Endothelial cell (in vitro differentiated cells): ENCODE measurements around the gene HIVEP3. TPM values are rescaled to one million over a fixed set of nuclear protein-coding genes. Genes with fewer than 3 reads are reported as not detected.
A peak's percentile ranks its signal among the peaks of the same experiment; 100 is the strongest.

ENCODE experiments used
- DNase-seq: peaks from one replicate; pipeline ENCODE4 v3.0.0; 2021; ENCODE audit warnings: low spot score
- H3K27ac Mint-ChIP-seq: one replicate; pipeline ENCODE4 v1.8.0; 2021; ENCODE audit warnings: mixed read lengths, inconsistent platforms; ENCODE audit not compliant: unreplicated experiment
- H3K27me3 Mint-ChIP-seq: one replicate; pipeline ENCODE4 v1.8.0; 2021; ENCODE audit warnings: mild to moderate bottlenecking, moderate library complexity, mixed read lengths, inconsistent platforms; ENCODE audit not compliant: unreplicated experiment
- H3K36me3 Mint-ChIP-seq: one replicate; pipeline ENCODE4 v1.8.0; 2021; ENCODE audit warnings: mild to moderate bottlenecking, low read depth, mixed read lengths, inconsistent platforms; ENCODE audit not compliant: unreplicated experiment
- H3K4me1 Mint-ChIP-seq: one replicate; pipeline ENCODE4 v1.8.0; 2021; ENCODE audit warnings: mild to moderate bottlenecking, mixed read lengths, inconsistent platforms; ENCODE audit not compliant: unreplicated experiment
- H3K4me3 Mint-ChIP-seq: one replicate; pipeline ENCODE4 v1.8.0; 2021; ENCODE audit warnings: mild to moderate bottlenecking, mixed read lengths, inconsistent platforms; ENCODE audit not compliant: unreplicated experiment
- H3K9me3 Mint-ChIP-seq: one replicate; pipeline ENCODE4 v1.8.0; 2021; ENCODE audit warnings: mixed read lengths, inconsistent platforms; ENCODE audit not compliant: unreplicated experiment
- total RNA-seq: library from RNA; stranded (reverse); fragmentation: NEBNext Ultra II Directional; extraction: Animal tissue kit (Norgen Biotek cat#: 25700); gene quantifications from one replicate; pipeline ENCODE4 v1.2.1, GENCODE V29; 2021; ENCODE audit not compliant: unreplicated experiment
- TF ChIP-seq, protein P1 (sequence below): fragments of 200-600 bp; sonication (generic); IDR thresholded peaks from one replicate; pipeline ENCODE4 v1.5.0; 2021; ENCODE audit warnings: antibody characterized with exemption; ENCODE audit not compliant: unreplicated experiment

HIVEP3 gene
- total RNA-seq, 1 donor from 2014 or later, result 8.9 TPM

GRCh38 chr1:41574842-41575241, 343.9 kb downstream of the HIVEP3 start:
- H3K27me3 Mint-ChIP-seq, result peaks cover 4% of the 10 kb centered on the region
- H3K4me3 Mint-ChIP-seq, result no peak overlapping the region
- H3K9me3 Mint-ChIP-seq, result no peaks in the 10 kb centered on the region
- H3K27ac Mint-ChIP-seq, result no peak overlapping the region
- DNase-seq, result no peak
- TF ChIP-seq, protein P1, sequence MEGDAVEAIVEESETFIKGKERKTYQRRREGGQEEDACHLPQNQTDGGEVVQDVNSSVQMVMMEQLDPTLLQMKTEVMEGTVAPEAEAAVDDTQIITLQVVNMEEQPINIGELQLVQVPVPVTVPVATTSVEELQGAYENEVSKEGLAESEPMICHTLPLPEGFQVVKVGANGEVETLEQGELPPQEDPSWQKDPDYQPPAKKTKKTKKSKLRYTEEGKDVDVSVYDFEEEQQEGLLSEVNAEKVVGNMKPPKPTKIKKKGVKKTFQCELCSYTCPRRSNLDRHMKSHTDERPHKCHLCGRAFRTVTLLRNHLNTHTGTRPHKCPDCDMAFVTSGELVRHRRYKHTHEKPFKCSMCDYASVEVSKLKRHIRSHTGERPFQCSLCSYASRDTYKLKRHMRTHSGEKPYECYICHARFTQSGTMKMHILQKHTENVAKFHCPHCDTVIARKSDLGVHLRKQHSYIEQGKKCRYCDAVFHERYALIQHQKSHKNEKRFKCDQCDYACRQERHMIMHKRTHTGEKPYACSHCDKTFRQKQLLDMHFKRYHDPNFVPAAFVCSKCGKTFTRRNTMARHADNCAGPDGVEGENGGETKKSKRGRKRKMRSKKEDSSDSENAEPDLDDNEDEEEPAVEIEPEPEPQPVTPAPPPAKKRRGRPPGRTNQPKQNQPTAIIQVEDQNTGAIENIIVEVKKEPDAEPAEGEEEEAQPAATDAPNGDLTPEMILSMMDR, result no peak
- H3K4me1 Mint-ChIP-seq, result peaks cover 3% of the 10 kb centered on the region
- no peaks in the 10 kb centered on the region for H3K36me3 Mint-ChIP-seq

DNA sequence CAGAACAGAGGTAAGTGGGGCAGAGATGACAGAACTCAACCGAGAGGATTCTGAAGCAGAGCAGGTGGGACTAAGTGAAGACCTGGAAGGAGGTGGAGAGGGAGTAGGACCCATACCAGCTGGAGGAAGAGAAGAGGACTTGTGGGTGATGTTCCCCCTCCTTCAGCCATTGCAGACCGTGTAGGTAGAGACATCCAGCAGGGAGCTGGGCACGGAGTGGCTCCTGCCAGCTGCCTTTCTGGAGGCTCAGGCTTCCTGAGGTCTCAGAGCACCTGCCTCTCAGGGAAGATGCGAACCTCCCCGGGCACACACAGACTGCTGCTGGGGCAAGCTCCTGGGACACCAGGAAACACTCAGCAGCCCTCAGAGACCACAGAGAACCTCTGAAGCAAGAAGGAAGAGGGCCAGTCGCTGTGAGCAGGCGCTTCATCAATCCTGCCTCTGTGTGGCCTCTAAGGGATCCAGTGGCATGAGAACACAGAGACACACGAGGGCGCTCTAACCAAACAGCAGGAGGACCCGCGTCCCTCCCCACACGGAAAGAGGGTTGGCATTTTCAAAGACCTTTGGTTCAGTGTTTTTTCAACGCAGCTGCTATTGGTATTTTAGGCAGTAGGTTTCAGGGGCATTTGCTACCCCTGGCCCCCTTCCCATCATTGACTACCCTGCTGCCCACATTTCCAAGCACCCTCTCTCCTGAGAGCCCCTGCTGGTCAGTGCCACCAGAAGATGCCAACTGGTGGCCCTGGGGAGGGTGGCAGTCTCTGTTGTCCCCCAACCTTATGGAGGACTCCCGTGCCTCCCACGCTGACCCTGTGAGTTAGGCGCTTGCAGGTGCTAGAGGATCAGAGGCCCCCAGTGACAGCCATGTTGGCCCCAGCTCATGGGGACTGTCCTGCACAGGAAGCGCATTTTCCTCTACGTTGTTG, 344.7 kb downstream of the HIVEP3 start:
- Mint-ChIP-seq H3K27me3 (peaks cover 4% of the 10 kb centered on the region), H3K27ac (no peak overlapping the region), H3K36me3 (no peaks in the 10 kb centered on the region), H3K9me3 (no peaks in the 10 kb centered on the region), H3K4me1 (peaks cover 3% of the 10 kb centered on the region), H3K4me3 (no peak overlapping the region)
- DNase-seq, result peak; percentile 80
- TF ChIP-seq, protein P1, result peak; percentile 70

GRCh38 chr1:41573194-41573593, 345.5 kb downstream of the HIVEP3 start:
- Mint-ChIP-seq H3K27me3 (peaks cover 4% of the 10 kb centered on the region), H3K27ac (no peak overlapping the region), H3K36me3 (no peaks in the 10 kb centered on the region), H3K4me3 (no peak overlapping the region), H3K9me3 (no peaks in the 10 kb centered on the region), H3K4me1 (peaks cover 3% of the 10 kb centered on the region)
- TF ChIP-seq, protein P1, result no peak
- no peak for DNase-seq

GRCh38 chr1:41572224-41572623, 346.5 kb downstream of the HIVEP3 start:
- H3K27ac Mint-ChIP-seq, result no peak overlapping the region
- TF ChIP-seq, protein P1, result no peak
- H3K27me3 Mint-ChIP-seq, result peaks cover 5% of the 10 kb centered on the region
- no peaks in the 10 kb centered on the region for H3K9me3 Mint-ChIP-seq
- peaks cover 3% of the 10 kb centered on the region for H3K4me1 Mint-ChIP-seq
- H3K4me3 Mint-ChIP-seq, result no peak overlapping the region
- H3K36me3 Mint-ChIP-seq, result peaks cover 4% of the 10 kb centered on the region
- no peak for DNase-seq

DNA sequence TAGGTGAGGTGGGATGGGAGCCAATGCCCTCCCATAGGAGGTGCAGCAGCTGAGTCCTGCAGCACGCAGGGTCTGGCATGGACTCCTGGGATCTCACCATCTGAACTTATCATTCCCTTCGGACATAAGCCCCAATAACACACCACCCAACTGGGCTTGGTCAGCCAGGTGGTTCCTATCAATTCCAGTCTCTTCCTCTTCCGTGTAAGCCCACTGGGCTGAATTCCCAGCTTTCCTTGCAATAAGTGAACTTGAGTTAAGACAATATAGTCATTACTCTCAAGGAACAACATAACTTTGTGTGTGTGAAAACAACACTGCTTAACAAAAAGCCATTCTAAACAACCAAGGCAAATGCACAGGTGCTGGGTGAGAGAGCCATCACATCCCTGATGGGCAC, 347.7 kb downstream of the HIVEP3 start:
- H3K27me3 Mint-ChIP-seq, result peaks cover 5% of the 10 kb centered on the region
- H3K4me1 Mint-ChIP-seq, result peaks cover 3% of the 10 kb centered on the region
- no peak for DNase-seq
- no peak overlapping the region for H3K4me3 Mint-ChIP-seq
- TF ChIP-seq, protein P1, result no peak
- no peaks in the 10 kb centered on the region for H3K9me3 Mint-ChIP-seq
- H3K36me3 Mint-ChIP-seq, result peaks cover 4% of the 10 kb centered on the region
- no peak overlapping the region for H3K27ac Mint-ChIP-seq
